Suppressor macrophage treated with lipopolysaccharide for 4 hours (primary cell): ENCODE results near the gene FARP2.

Experiments
- DNase-seq: peaks from one replicate; pipeline ENCODE4 v3.0.0-alpha.2; 2020

FARP2 gene

DNA sequence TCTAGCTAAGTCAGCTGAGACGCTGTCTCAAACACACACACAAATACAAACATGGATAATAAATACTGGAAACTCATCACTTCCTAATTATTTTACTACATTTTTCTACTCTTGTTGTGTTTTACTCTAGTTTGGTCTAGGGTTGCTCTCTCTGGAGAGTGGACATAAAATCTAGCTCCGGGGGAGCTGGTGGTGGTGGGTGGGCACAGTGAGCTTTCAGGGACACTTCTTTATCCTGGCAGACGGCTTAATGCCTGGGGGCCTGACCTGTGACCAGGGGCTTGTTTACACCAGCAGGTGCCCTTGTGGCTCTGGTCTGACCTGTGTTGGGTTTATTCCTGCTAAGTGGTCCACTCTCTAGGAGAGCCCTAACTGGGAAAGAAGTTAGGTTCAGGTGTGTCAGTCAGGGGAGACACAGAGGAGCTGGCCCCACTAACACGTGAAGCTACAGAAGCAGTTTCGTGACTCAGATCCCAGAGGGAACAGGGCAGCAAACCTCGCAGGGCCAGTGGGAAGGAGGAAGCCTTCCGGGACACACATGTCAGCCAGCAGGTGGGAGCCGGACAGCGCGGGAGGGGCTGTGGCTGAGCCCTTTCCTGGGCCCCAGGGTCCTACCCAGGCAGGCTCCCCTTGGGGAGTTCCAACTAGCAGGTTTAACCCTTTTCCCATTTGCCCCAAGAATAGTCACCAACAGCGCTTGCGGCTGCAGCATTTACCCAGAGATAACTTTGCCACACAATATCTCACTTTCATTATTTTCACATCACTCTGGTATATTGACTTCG lies 180.0 kb downstream of the FARP2 start:
- DNase-seq: no peak

DNA sequence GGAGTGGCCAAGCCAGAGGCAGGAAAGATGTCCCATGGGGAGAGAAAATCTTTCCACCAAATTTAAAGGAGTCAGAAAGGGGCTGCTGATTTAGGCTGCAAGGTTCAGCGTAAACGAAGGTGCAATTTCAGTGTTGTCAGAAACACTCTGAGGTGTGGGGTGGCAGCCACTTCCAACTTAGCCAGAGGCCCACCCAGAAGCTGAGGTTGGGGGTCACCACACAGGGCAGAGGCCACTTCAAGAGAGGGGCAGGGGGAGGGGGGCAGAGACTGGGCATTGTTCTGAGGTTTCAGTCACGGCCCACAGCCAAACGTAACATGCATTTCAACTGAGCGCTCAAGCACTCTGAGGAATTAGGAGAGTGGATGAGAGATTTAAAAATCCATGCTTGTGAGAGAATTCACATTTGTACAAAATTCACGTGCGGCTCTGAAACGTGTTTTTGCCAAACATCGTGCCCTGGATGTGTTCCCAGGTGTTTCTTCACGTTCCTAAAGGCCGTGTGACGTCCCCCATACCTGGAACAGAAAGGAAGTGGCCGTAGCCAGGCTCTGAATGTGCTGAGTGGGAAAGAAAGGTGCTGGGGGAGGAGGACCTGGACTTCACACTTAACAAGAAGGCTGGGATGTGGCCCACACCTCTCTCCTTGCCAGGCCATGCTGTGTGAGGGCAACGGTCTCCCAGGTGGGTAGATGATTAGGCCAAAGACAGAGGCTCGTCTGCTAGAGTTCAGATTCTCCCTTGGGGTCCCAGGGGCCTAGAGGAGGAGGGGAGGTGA lies 182.9 kb downstream of the FARP2 start:
- DNase-seq: no peak

DNA sequence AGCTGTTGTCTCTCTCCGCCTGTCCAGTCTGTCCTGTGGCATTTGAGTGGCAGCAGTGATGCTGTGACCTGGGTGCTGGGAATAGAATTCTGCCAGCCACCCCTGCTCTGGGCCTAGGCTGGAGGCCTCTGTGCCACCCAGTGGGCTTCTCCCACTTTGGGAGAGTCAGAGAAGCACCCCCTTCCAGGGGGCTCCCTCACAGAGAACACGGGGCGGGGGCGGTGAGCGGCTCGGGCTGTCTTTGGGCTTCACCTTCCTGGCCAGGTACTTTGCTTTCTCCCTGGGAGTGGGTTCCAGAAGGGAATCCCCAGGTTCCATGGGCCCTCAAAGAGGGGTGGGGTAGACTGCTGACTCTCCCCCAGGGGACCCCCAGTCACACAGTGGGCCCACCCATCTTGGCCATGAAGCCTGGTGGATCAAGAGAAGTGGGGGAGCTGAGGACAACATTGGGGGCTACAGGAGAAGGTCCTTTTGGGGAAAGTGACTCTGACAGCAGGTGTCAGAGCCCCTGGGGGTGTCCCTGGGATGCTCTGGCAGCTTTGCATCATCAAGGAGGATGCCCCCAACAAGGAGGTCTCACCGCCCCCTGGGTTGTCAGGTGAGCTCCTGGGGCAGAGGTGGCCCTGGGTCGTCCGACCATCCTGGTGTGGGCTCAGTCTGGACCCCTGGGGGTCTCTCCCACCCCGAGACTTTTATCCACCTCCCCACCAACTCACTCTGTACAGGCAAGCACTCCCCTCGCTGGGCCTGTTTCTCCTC lies 183.7 kb downstream of the FARP2 start:
- no peak for DNase-seq

DNA sequence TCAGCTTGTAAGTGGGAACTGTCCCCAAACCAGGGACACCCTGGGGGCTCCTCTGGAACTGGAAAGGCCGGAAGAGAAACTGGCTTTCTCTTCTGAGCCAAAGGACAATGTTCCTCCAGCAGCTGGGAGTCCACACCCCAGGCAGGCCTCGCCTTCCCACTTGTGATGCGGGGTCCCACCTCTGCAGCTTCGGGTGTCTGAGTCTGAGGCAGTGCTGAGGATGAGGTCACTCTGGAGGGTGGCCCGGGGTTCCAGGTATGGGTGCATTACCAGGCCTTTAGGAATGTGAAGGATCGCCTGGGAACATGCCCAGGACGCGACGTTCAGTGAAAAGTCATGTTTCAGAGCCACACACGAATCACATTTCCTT lies 184.3 kb downstream of the FARP2 start:
- no peak for DNase-seq

DNA sequence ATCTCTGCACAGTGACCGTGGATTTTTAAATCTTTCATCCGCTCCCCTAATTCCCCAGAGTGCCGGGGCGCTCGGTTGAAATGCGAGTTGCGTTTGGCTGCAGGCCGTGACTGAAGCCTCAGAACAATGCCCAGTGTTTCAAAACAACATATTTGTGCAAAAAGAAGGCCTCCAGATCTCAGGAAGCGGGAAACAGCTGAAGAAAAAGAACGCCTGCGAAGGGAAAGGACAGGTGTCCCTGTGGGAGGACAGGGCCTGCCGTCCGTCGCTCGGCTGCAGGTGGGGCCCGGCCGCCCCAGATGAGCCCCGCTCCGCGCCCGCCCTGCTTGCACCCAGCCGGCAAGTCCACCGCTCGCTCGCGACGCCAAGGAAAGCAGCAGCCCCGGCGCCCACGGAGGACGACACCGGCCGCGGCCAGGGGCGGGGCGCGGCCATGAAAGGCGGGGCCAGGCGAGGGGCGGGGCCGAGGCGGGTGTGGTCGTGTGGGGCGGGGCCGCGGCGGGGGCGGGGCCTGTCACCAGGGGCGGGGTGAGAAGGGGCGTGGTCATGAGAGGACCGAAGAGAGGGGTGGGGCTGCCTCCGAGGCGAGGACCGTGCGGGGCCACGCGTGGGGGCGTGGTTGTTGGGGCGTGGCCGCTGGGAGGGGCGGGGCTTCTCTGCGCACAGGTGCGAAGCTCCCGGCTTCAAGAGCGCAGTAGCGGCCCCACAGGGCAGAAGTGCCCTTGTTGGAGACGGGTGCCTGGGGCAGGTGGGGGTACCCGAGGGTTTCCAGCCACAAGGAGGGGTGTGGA lies 184.9 kb downstream of the FARP2 start:
- peak; percentile 71 for DNase-seq

DNA sequence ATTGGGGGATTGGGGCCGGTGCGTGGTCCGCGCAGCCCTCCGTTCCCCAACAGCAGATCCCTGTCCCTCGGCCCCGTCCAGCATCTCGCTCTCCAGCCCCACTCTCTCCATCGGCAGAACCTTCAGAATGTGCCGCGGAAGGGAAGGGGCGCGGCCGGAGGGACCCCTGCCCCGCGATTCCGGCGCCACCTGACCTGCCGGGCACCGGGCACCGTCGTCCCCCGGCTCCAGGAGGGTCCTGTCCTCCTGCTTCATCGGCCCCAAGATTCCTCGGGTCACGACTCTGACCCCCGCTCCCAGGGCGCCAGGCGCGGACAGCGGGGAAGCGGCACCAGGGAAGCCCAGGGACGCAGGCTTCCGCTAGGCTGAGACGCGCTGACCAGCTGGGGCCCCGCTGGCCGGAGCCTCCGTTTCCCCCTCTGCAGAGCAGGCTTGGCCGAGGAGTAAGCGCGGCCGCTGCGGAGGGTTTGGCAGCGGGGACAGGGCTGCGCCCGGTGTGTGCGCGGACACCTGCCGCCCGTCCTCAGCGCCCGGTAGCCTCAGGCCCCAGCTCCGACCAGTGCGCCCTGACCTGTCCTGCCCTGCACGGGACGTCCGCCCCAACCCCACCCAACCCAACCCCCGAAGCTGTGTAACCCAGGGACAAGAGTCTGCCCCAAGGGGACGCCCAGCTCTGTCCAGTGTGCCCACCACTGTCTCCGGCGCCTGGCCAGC lies 185.6 kb downstream of the FARP2 start:
- no peak for DNase-seq

DNA sequence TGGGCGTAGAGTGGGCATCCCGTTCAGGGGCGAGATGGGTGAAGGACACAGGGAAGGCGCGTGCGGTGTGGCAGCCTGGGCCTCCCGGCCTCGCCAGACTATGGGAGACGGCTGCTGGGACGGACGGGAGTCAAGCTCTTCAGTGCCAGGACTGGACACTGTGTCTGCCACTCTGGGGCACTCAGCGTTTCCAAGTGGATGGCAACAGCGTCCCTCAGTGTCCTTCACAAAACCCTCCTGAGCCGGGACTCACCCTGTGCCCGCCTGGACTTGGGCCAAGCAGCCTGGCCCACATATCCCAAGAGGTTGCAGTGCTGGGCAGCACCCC lies 186.2 kb downstream of the FARP2 start:
- DNase-seq: no peak
